Bronchus fibroblast of lung (primary cell): Measurements from ENCODE around the gene F10. TPM values are rescaled to one million over a fixed set of nuclear protein-coding genes. Genes with fewer than 3 reads are reported as not detected.

Experiments used
- total RNA-seq: library from RNA; depleted of rRNA; stranded (reverse); fragments of >200 nt; gene quantifications from 2 replicates; pipeline ENCODE4 v1.2.3, GENCODE V29; 2015

The F10 gene
- total RNA-seq = 9.4 and 12.0 TPM in 2 replicates

GRCh38 chr13:113122550-113123225 lies at the start of gene F10:
Gene F10 (plus strand): TSS chr13:113122799. CDS start chr13:113122856, 57 bp downstream.

GRCh38 chr13:113105032-113105920 lies 17.3 kb upstream of the F10 start, which contains the start of gene F7:
Gene F7 (plus strand): TSS chr13:113105791. CDS start chr13:113105842, 51 bp downstream.

GRCh38 chr13:113157929-113158747 lies 35.5 kb downstream of the F10 start, which contains the start of gene PROZ:
Gene PROZ (plus strand): TSS chr13:113158648. CDS start chr13:113158661, 13 bp downstream.

Other genes with a start within 250 kb of the F10 start
- gene MCF2L, start 153.6 kb upstream of the F10 start, total RNA-seq = 0.34 TPM in 1 of 2 replicates, not detected in the other
- gene F7, start 17.0 kb upstream of the F10 start, total RNA-seq = 0.17 TPM in 1 of 2 replicates, not detected in the other
- not detected in 2 replicates for gene PROZ, start 35.8 kb downstream of the F10 start, total RNA-seq
- gene PCID2, start 85.9 kb downstream of the F10 start, total RNA-seq = 60.8 and 65.9 TPM in 2 replicates
- gene CUL4A, start 86.8 kb downstream of the F10 start, total RNA-seq = 144 and 145 TPM in 2 replicates
- gene LAMP1, start 174.4 kb downstream of the F10 start, total RNA-seq = 162 and 188 TPM in 2 replicates
- 0.45 and 0.84 TPM in 2 replicates for gene GRTP1, start 241.3 kb downstream of the F10 start, total RNA-seq